Endothelial cell (in vitro differentiated cells): Measurements from ENCODE around the gene FBXL17. TPM values are rescaled to one million over a fixed set of nuclear protein-coding genes. Genes with fewer than 3 reads are reported as not detected.

Experiments used
- DNase-seq: peaks from one replicate; pipeline ENCODE4 v3.0.0; 2021; ENCODE audit warnings: low spot score
- H3K27ac Mint-ChIP-seq: one replicate; pipeline ENCODE4 v1.8.0; 2021; ENCODE audit warnings: mixed read lengths, inconsistent platforms; ENCODE audit not compliant: unreplicated experiment
- H3K27me3 Mint-ChIP-seq: one replicate; pipeline ENCODE4 v1.8.0; 2021; ENCODE audit warnings: mild to moderate bottlenecking, moderate library complexity, mixed read lengths, inconsistent platforms; ENCODE audit not compliant: unreplicated experiment
- H3K36me3 Mint-ChIP-seq: one replicate; pipeline ENCODE4 v1.8.0; 2021; ENCODE audit warnings: mild to moderate bottlenecking, low read depth, mixed read lengths, inconsistent platforms; ENCODE audit not compliant: unreplicated experiment
- H3K4me1 Mint-ChIP-seq: one replicate; pipeline ENCODE4 v1.8.0; 2021; ENCODE audit warnings: mild to moderate bottlenecking, mixed read lengths, inconsistent platforms; ENCODE audit not compliant: unreplicated experiment
- H3K4me3 Mint-ChIP-seq: one replicate; pipeline ENCODE4 v1.8.0; 2021; ENCODE audit warnings: mild to moderate bottlenecking, mixed read lengths, inconsistent platforms; ENCODE audit not compliant: unreplicated experiment
- H3K9me3 Mint-ChIP-seq: one replicate; pipeline ENCODE4 v1.8.0; 2021; ENCODE audit warnings: mixed read lengths, inconsistent platforms; ENCODE audit not compliant: unreplicated experiment
- CTCF ChIP-seq: fragments of 200-600 bp; sonication (generic); IDR thresholded peaks from one replicate; pipeline ENCODE4 v1.5.0; 2021; ENCODE audit warnings: antibody characterized with exemption; ENCODE audit not compliant: unreplicated experiment
- total RNA-seq: library from RNA; stranded (reverse); fragmentation: NEBNext Ultra II Directional; extraction: Animal tissue kit (Norgen Biotek cat#: 25700); gene quantifications from one replicate; pipeline ENCODE4 v1.2.1, GENCODE V29; 2021; ENCODE audit not compliant: unreplicated experiment

The FBXL17 gene
- total RNA-seq, 1 donor from 2014 or later: 14.9 TPM

GRCh38 chr5:107926121-107926520 is 455.8 kb downstream of the FBXL17 start:
- Mint-ChIP-seq H3K9me3 (no peaks in the 10 kb centered on the region), H3K27me3 (no peaks in the 10 kb centered on the region), H3K4me3 (no peak overlapping the region), H3K4me1 (no peaks in the 10 kb centered on the region), H3K36me3 (no peaks in the 10 kb centered on the region), H3K27ac (no peak overlapping the region)
- DNase-seq: no peak
- no peak for TF ChIP-seq CTCF

DNA sequence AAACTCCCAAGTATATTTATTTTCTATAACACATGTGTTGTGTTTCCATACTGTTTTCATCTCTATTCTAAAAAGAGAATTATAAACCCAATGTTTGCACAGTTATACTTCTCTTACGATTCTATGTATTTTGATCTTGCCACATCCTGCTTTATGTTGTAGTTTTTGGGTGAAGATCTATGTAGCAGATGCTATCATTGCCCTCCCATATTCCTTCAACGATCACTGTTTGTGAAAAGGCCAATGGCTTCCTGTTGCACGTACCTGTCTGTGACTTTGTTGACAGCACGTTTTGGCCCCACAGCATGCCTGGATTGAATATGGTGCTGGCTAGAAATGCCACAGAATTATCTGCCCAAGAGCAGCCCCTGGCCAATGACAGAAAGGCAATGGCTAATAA is 456.7 kb downstream of the FBXL17 start:
- Mint-ChIP-seq H3K27me3 (no peaks in the 10 kb centered on the region), H3K27ac (no peak overlapping the region), H3K9me3 (no peaks in the 10 kb centered on the region), H3K4me1 (no peaks in the 10 kb centered on the region), H3K4me3 (no peak overlapping the region), H3K36me3 (no peaks in the 10 kb centered on the region)
- TF ChIP-seq CTCF: no peak
- DNase-seq: no peak

DNA sequence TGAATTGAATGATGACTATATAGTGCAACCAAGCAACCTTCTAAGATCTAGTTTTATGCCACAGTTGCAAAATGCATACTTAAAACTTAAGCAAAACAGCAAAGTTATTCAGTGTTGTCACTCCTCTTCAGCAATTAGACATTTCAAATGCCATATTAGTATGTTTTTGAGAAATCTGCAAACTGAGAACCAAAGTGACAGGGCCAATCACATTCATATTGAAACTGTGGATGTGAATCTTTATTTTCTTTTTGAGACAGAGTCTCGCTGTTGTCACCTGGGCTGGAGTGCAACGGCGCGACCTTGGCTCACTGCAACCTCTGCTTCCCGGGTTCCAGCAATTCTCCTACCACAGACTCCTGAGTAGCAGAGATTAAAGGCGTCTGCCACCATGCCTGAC is 461.9 kb downstream of the FBXL17 start:
- Mint-ChIP-seq H3K27me3 (no peaks in the 10 kb centered on the region), H3K4me3 (no peak overlapping the region), H3K9me3 (no peaks in the 10 kb centered on the region), H3K4me1 (no peaks in the 10 kb centered on the region), H3K36me3 (no peaks in the 10 kb centered on the region), H3K27ac (no peak overlapping the region)
- no peak for TF ChIP-seq CTCF
- no peak for DNase-seq

GRCh38 chr5:107919361-107919760 is 462.5 kb downstream of the FBXL17 start:
- Mint-ChIP-seq H3K27me3 (no peaks in the 10 kb centered on the region), H3K27ac (no peak overlapping the region), H3K4me1 (no peaks in the 10 kb centered on the region), H3K36me3 (no peaks in the 10 kb centered on the region), H3K9me3 (no peaks in the 10 kb centered on the region), H3K4me3 (no peak overlapping the region)
- DNase-seq: no peak
- no peak for TF ChIP-seq CTCF

GRCh38 chr5:107917983-107918382 is 463.9 kb downstream of the FBXL17 start:
- DNase-seq: no peak
- no peak for TF ChIP-seq CTCF
- Mint-ChIP-seq H3K36me3 (no peaks in the 10 kb centered on the region), H3K4me3 (no peak overlapping the region), H3K9me3 (no peaks in the 10 kb centered on the region), H3K27ac (no peak overlapping the region), H3K4me1 (no peaks in the 10 kb centered on the region), H3K27me3 (no peaks in the 10 kb centered on the region)
